ENCODE results near the gene EPC2.

DNA sequence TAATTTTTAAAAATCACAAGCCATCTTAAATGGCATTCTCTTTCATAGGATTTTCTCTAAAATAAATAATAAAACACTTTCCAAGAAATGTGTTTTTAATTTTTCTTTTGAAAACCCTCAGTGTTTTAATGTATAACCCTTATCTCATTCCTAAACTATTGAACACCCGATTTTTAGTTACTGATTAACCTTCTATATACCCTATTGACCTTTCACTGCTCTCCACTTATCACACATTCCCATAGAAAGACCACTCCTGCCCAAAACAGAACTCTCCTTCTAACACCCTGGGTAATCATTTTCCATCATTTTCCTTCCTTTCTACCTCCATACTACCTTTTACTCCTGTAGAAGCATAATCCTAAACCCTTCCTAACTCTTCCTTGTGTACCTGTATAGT is 102.4 kb downstream of the EPC2 start:
- no peak for TF ChIP-seq GABPA (IDR thresholded peaks at IDR 0.05; ENCODE audit: low read depth)
- TF ChIP-seq, protein P1, sequence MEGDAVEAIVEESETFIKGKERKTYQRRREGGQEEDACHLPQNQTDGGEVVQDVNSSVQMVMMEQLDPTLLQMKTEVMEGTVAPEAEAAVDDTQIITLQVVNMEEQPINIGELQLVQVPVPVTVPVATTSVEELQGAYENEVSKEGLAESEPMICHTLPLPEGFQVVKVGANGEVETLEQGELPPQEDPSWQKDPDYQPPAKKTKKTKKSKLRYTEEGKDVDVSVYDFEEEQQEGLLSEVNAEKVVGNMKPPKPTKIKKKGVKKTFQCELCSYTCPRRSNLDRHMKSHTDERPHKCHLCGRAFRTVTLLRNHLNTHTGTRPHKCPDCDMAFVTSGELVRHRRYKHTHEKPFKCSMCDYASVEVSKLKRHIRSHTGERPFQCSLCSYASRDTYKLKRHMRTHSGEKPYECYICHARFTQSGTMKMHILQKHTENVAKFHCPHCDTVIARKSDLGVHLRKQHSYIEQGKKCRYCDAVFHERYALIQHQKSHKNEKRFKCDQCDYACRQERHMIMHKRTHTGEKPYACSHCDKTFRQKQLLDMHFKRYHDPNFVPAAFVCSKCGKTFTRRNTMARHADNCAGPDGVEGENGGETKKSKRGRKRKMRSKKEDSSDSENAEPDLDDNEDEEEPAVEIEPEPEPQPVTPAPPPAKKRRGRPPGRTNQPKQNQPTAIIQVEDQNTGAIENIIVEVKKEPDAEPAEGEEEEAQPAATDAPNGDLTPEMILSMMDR (IDR thresholded peaks at IDR 0.05; ENCODE audit: insufficient read depth, low read length): no peak

All from HL-60 (cell line).